ENCODE measurements around the gene TDO2.

DNA sequence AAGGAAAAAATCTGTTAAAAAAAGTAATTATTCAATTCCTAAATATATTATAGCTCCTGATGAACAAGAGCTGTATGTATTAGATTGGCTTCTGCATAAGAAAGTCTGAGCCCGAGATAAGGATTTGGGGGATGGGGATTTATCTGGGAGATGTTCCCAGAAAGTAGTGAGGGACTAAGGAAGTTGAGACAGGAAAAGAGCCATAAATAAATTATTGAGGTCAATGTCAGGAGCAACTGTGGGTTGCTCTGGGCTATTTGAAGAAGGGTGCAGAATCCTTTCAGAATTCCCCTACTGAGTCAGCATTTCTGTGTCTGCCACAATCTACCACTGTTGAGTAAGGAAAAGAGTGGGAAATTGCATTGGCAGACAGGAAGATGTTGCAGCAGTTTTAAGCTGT lies 3.1 kb upstream of the TDO2 start:
- TF ChIP-seq, protein P1, sequence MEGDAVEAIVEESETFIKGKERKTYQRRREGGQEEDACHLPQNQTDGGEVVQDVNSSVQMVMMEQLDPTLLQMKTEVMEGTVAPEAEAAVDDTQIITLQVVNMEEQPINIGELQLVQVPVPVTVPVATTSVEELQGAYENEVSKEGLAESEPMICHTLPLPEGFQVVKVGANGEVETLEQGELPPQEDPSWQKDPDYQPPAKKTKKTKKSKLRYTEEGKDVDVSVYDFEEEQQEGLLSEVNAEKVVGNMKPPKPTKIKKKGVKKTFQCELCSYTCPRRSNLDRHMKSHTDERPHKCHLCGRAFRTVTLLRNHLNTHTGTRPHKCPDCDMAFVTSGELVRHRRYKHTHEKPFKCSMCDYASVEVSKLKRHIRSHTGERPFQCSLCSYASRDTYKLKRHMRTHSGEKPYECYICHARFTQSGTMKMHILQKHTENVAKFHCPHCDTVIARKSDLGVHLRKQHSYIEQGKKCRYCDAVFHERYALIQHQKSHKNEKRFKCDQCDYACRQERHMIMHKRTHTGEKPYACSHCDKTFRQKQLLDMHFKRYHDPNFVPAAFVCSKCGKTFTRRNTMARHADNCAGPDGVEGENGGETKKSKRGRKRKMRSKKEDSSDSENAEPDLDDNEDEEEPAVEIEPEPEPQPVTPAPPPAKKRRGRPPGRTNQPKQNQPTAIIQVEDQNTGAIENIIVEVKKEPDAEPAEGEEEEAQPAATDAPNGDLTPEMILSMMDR (conservative IDR thresholded peaks at IDR 0.05; ENCODE audit: low read length), result no peak
- no peak for TF ChIP-seq EZH2phosphoT487 (IDR thresholded peaks at IDR 0.05; ENCODE audit: borderline replicate concordance)

All from Loucy (cell line).